Measurements from ENCODE around the gene SNORC.

The SNORC gene

DNA sequence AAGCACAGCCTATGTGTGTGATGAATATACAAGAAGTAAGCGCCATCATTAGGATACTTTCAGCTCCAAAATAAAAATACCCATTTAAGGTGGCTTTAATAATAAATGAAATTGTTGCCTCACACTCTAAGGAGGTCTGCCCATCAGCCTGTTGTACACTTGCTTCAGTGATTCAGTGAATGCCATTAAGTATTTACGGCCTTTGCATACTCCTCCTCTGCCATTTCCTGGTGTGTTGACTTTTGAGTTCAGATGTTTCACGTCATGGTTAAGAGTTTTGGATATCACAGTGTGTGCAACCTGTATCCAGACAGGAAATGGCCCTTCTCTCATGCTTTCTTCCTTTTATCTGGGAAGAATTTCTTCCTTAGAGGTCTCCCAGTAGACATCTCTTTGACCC, 38.6 kb upstream of the SNORC start (continued):
- TF ChIP-seq, protein P1, sequence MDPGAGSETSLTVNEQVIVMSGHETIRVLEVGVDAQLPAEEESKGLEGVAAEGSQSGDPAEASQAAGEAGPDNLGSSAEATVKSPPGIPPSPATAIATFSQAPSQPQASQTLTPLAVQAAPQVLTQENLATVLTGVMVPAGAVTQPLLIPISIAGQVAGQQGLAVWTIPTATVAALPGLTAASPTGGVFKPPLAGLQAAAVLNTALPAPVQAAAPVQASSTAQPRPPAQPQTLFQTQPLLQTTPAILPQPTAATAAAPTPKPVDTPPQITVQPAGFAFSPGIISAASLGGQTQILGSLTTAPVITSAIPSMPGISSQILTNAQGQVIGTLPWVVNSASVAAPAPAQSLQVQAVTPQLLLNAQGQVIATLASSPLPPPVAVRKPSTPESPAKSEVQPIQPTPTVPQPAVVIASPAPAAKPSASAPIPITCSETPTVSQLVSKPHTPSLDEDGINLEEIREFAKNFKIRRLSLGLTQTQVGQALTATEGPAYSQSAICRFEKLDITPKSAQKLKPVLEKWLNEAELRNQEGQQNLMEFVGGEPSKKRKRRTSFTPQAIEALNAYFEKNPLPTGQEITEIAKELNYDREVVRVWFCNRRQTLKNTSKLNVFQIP (CRISPR knock-in tag; IDR thresholded peaks at IDR 0.05; ENCODE audit: borderline replicate concordance, low read depth) = no peak
- no peak for TF ChIP-seq GLIS3 (CRISPR knock-in tag; IDR thresholded peaks at IDR 0.05)
- TF ChIP-seq TCF4 (CRISPR knock-in tag; IDR thresholded peaks at IDR 0.05; ENCODE audit: borderline replicate concordance) = no peak
- no peak for TF ChIP-seq TOX (CRISPR knock-in tag; IDR thresholded peaks at IDR 0.05; ENCODE audit: borderline replicate concordance)
- TF ChIP-seq ZNF70 (CRISPR knock-in tag; IDR thresholded peaks at IDR 0.05) = no peak

DNA sequence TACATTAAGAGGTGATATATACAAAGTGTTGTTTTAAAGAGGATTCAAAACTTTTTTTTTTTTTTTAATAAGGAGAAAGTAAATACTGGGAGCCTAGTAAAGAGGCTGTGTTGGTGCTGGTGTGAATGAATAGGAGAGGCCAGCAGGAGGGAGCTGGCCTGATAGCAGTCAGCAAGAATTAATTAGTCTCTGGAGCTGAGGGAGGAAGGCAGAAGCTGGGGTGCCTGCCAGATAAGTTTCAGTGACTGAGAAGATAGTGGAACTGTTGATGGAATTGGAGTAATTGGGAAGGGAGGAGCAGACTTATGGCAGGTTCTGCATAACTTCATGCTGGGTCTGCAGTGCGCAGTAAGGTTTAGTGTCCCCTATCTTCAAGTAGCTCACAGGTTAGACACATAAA, 36.2 kb upstream of the SNORC start:
- TF ChIP-seq ZNF565 (CRISPR knock-in tag; conservative IDR thresholded peaks at IDR 0.05; ENCODE audit: low read depth) (no peak), ISL1 (CRISPR knock-in tag; IDR thresholded peaks at IDR 0.05) (no peak), BACH2 (CRISPR knock-in tag; IDR thresholded peaks at IDR 0.05; ENCODE audit: borderline replicate concordance) (no peak), ARNTL (CRISPR knock-in tag; IDR thresholded peaks at IDR 0.05; ENCODE audit: borderline replicate concordance, low read depth) (no peak), SNAI2 (CRISPR knock-in tag; IDR thresholded peaks at IDR 0.05) (no peak), ZNF70 (CRISPR knock-in tag; IDR thresholded peaks at IDR 0.05) (no peak), TOX (CRISPR knock-in tag; IDR thresholded peaks at IDR 0.05; ENCODE audit: borderline replicate concordance) (no peak), ZFP3 (CRISPR knock-in tag; IDR thresholded peaks at IDR 0.05) (no peak)
- TF ChIP-seq, protein P2, sequence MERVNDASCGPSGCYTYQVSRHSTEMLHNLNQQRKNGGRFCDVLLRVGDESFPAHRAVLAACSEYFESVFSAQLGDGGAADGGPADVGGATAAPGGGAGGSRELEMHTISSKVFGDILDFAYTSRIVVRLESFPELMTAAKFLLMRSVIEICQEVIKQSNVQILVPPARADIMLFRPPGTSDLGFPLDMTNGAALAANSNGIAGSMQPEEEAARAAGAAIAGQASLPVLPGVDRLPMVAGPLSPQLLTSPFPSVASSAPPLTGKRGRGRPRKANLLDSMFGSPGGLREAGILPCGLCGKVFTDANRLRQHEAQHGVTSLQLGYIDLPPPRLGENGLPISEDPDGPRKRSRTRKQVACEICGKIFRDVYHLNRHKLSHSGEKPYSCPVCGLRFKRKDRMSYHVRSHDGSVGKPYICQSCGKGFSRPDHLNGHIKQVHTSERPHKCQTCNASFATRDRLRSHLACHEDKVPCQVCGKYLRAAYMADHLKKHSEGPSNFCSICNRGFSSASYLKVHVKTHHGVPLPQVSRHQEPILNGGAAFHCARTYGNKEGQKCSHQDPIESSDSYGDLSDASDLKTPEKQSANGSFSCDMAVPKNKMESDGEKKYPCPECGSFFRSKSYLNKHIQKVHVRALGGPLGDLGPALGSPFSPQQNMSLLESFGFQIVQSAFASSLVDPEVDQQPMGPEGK (CRISPR knock-in tag; IDR thresholded peaks at IDR 0.05; ENCODE audit: borderline replicate concordance) = no peak
- TF ChIP-seq, protein P1 (CRISPR knock-in tag; IDR thresholded peaks at IDR 0.05; ENCODE audit: borderline replicate concordance, low read depth) = no peak
- no peak for ATAC-seq

DNA sequence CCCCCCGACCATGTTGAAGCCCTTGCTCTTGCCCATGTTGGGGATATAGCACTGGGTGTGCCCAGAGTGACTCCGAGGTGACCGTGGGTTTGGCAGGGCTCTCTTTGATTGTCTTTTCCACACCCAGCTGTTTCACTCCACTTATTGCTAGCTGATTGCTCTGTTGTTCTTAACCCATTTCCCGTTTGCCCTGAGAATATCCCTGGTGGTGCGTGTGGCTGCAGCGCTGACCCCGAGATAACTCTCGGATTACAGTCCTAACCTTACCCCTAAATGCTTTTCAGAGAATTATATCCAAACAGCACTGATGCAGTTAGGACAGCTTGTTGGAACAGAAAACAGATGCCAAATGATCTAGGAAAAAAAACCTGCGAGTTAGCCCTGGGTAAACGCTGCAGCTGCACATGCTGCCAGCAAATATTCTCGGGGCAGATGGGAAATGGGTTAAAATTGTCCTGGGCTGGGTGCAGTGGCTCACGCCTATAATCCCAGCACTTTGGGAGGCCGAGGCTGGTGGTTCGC, 34.3 kb upstream of the SNORC start:
- ATAC-seq = no peak
- TF ChIP-seq ESRRG (CRISPR knock-in tag; IDR thresholded peaks at IDR 0.05) (no peak), ZC3H10 (CRISPR knock-in tag; IDR thresholded peaks at IDR 0.05) (no peak), TCF4 (CRISPR knock-in tag; IDR thresholded peaks at IDR 0.05; ENCODE audit: borderline replicate concordance) (no peak), GLIS3 (CRISPR knock-in tag; IDR thresholded peaks at IDR 0.05) (no peak), RARB (CRISPR knock-in tag; IDR thresholded peaks at IDR 0.05) (no peak), ISL1 (CRISPR knock-in tag; IDR thresholded peaks at IDR 0.05) (no peak)
- TF ChIP-seq, protein P3, sequence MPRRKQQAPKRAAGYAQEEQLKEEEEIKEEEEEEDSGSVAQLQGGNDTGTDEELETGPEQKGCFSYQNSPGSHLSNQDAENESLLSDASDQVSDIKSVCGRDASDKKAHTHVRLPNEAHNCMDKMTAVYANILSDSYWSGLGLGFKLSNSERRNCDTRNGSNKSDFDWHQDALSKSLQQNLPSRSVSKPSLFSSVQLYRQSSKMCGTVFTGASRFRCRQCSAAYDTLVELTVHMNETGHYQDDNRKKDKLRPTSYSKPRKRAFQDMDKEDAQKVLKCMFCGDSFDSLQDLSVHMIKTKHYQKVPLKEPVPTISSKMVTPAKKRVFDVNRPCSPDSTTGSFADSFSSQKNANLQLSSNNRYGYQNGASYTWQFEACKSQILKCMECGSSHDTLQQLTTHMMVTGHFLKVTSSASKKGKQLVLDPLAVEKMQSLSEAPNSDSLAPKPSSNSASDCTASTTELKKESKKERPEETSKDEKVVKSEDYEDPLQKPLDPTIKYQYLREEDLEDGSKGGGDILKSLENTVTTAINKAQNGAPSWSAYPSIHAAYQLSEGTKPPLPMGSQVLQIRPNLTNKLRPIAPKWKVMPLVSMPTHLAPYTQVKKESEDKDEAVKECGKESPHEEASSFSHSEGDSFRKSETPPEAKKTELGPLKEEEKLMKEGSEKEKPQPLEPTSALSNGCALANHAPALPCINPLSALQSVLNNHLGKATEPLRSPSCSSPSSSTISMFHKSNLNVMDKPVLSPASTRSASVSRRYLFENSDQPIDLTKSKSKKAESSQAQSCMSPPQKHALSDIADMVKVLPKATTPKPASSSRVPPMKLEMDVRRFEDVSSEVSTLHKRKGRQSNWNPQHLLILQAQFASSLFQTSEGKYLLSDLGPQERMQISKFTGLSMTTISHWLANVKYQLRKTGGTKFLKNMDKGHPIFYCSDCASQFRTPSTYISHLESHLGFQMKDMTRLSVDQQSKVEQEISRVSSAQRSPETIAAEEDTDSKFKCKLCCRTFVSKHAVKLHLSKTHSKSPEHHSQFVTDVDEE (CRISPR knock-in tag; IDR thresholded peaks at IDR 0.05) = no peak
- TF ChIP-seq, protein P2 (CRISPR knock-in tag; IDR thresholded peaks at IDR 0.05; ENCODE audit: borderline replicate concordance) = no peak
- TF ChIP-seq, protein P4, sequence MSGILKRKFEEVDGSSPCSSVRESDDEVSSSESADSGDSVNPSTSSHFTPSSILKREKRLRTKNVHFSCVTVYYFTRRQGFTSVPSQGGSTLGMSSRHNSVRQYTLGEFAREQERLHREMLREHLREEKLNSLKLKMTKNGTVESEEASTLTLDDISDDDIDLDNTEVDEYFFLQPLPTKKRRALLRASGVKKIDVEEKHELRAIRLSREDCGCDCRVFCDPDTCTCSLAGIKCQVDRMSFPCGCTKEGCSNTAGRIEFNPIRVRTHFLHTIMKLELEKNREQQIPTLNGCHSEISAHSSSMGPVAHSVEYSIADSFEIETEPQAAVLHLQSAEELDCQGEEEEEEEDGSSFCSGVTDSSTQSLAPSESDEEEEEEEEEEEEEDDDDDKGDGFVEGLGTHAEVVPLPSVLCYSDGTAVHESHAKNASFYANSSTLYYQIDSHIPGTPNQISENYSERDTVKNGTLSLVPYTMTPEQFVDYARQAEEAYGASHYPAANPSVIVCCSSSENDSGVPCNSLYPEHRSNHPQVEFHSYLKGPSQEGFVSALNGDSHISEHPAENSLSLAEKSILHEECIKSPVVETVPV (CRISPR knock-in tag; IDR thresholded peaks at IDR 0.05) = no peak
